ENCODE measurements around the gene SBNO2. TPM values are rescaled to one million over a fixed set of nuclear protein-coding genes. Genes with fewer than 3 reads are reported as not detected.
A peak's percentile ranks its signal among the peaks of the same experiment; 100 is the strongest.

The SBNO2 gene
- total RNA-seq, 2 experiments from 2014 or later: 108 to 113 TPM

DNA sequence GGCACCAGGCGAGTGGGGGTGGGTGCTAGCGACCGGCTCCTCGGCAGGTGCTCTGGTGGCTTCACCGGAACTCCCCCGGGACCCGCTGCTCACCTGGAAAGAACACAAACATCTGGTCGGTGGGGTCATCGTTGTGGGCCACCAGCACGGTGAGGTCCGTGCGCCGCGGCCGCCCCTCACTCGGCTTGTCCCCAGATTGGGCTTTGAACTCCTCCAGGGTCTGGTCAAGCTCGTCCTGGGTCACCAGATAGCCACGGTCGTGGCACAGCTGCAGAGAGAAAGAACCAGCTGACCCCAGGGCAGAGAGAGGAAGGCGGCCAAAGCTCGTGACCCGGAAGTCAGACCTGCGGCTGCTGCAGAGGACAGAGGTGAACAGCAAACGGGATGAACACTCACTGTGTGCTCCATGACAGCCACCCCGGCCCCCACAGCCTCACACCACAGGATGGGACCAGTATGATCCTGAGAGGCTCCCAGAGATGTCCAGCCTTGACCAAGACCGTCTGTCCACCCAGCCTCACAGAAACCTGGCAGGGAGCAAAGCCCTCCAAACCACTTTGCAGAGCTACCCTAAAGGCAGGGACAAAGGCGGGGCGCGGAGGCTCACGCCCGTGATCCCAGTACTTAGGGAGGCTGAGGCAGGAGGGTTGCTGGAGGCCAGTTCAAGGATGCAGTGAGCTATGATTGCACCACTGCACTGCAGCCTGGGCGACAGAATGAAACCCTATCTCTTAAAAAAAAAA lies 80.1 kb downstream of the SBNO2 start:
- ChIA-PET POLR2A (interaction anchor here (0.6 to 0.8 kb wide), 2 partner anchors 10 to 63 kb away, joined by 3 to 5 read pairs; no protein-coding TSS in a partner anchor), CTCF (interaction anchor here (0.7 to 2.1 kb wide), 5 partner anchors 9 to 151 kb away, joined by 3 to 7 read pairs (median 3); partner anchors contain the start of gene ARHGAP45)
- no peak for ATAC-seq
- peak overlapping the region; percentile 88 for H3K4me3 Mint-ChIP-seq
- intact Hi-C loops (cut with DNase I, micrococcal nuclease): loop anchor here (2.0 kb wide), 2 partner anchors 17 to 173 kb away; no protein-coding TSS in a partner anchor
- H3K36me3 Mint-ChIP-seq (ENCODE audit: low read depth): peaks cover 25% of the 10 kb centered on the region
- H3K9me3 Mint-ChIP-seq (ENCODE audit: low read depth): no peaks in the 10 kb centered on the region
- DNase-seq: no peak
- peaks cover 42% of the 10 kb centered on the region for H3K4me1 Mint-ChIP-seq
- no peaks in the 10 kb centered on the region for H3K27me3 Mint-ChIP-seq
- H3K27ac Mint-ChIP-seq: peak overlapping the region; percentile 80

DNA sequence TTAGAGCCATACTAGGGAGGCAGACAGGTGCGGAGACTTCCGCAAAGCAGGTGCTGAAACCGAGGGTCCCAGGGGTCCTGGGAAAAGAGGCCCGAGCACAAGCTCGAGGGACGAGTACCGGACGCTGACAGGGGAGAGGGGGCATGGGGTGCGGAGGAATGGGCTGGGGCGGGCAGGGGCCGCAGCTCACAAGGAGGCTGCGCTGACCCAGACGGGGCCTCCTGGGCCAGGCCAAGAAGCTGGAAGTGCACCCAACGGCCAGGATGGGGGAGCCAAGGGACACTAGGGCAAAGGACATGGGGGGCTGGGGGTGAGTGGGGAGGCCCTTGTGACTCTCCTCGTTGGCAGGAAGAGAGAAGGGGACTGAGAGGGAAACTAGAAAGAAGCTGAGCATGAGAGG lies 80.7 kb downstream of the SBNO2 start:
- H3K4me3 Mint-ChIP-seq: peak overlapping the region; percentile 88
- DNase-seq (no peak), ATAC-seq (no peak)
- H3K27ac Mint-ChIP-seq: peak overlapping the region; percentile 24
- ChIA-PET CTCF (interaction anchor here (2.1 kb wide), 1 partner anchor 152 kb away, joined by 7 read pairs; no protein-coding TSS in a partner anchor), POLR2A (interaction anchor here (0.6 to 0.8 kb wide), 3 partner anchors 9 to 62 kb away, joined by 3 to 5 read pairs (median 3); no protein-coding TSS in a partner anchor)
- H3K27me3 Mint-ChIP-seq: no peaks in the 10 kb centered on the region
- no peaks in the 10 kb centered on the region for H3K9me3 Mint-ChIP-seq (ENCODE audit: low read depth)
- H3K4me1 Mint-ChIP-seq: peaks cover 40% of the 10 kb centered on the region
- intact Hi-C loops (cut with DNase I, micrococcal nuclease): no loop called here
- peaks cover 28% of the 10 kb centered on the region for H3K36me3 Mint-ChIP-seq (ENCODE audit: low read depth)

DNA sequence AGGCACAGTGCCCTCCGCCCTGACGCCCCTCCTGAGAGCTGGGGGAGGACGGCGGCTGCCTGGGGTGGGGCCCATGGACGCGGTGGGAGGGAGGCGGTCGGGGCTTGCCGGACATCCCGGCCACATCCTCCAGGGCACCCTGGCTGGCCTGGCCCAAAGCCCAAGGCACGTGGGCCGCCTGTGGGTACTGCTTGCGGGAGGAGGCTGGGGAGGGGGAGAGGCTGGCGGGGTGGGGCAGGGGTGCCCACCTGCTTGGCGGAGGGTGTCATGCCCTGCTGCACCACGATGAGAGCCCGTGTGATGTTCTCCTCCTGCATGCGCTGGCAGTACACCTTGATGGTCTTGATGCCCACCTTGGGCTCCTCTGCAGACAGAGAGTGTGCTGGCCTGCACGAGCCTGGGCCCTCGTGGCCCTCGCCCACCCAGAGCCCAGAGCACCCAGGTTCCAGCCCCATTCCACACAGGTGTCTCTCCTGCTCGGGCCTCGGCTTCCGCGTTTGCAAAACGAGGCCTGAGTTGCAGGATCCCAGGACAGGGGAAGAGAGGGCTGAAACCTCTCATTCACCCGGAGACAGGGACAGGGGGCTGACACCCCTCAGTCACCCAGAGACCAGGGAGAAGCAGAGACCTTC lies 82.4 kb downstream of the SBNO2 start:
- CTCF ChIA-PET: interaction anchor here (0.5 to 0.8 kb wide), 2 partner anchors 11 to 456 kb away, joined by 3 to 4 read pairs; no protein-coding TSS in a partner anchor
- DNase-seq: no peak

DNA sequence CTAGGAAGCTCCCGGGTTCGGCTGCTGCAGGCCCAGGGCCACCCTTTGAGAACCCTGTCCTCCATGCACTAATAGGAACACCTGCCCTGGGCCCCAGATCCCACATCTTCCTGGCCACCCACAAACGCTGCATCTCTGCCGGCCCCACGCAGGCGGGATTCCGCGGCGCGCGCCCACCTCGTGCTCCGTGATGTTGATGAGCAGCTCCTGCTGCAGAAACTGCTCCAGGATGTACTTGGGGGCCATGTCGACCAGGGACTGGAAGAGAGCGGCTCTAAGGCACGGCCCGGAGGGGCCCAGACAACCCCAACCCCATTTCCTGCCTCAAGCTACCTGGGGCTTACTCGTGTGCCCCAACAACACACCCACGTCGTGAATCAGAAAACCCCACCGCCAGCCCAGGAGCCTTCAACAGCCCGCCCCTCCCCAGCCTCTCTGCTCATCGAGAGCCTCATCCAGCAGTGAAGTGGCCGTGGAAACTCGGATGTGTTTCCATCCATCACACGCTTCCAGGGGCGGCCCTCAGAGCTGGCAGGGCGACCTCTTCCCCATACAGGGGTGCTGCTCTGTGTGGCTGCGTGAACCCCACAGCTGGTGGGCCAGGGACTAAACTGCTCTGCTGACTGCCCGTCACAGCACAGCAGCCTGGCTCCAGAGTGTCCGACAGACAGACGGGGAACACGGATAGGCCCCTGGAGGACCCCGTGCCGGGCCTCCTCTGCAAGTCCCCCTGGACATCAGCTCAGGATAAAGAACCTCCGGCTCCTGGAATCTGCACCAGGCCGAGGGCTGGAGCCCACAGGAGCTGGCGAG lies 83.1 kb downstream of the SBNO2 start:
- no peak for DNase-seq
- ChIA-PET POLR2A (interaction anchor here (1.1 to 1.5 kb wide), 3 partner anchors 10 to 178 kb away, joined by 3 to 5 read pairs (median 5); partner anchors contain the start of gene CIRBP), CTCF (interaction anchor here (0.5 to 0.8 kb wide), 3 partner anchors 10 to 456 kb away, joined by 3 to 4 read pairs (median 3); no protein-coding TSS in a partner anchor)
- ATAC-seq: no peak
- H3K4me3 Mint-ChIP-seq: no peak overlapping the region
- H3K36me3 Mint-ChIP-seq (ENCODE audit: low read depth): peaks cover 39% of the 10 kb centered on the region
- no peaks in the 10 kb centered on the region for H3K9me3 Mint-ChIP-seq (ENCODE audit: low read depth)
- no peak overlapping the region for H3K27ac Mint-ChIP-seq
- no peaks in the 10 kb centered on the region for H3K27me3 Mint-ChIP-seq
- intact Hi-C loops (cut with DNase I, micrococcal nuclease): loop anchor here in 1 of 2 experiments (1.0 kb wide), 1 partner anchor 14 kb away; no protein-coding TSS in a partner anchor
- peaks cover 42% of the 10 kb centered on the region for H3K4me1 Mint-ChIP-seq

More for the DNA sequence above, 82.4 kb downstream of the SBNO2 start:
- ATAC-seq: no peak
- Mint-ChIP-seq H3K9me3 (ENCODE audit: low read depth) (no peaks in the 10 kb centered on the region), H3K27me3 (no peaks in the 10 kb centered on the region), H3K4me1 (peaks cover 46% of the 10 kb centered on the region), H3K27ac (no peak overlapping the region), H3K4me3 (no peak overlapping the region), H3K36me3 (ENCODE audit: low read depth) (peaks cover 39% of the 10 kb centered on the region)
- POLR2A ChIA-PET: interaction anchor here (1.1 to 1.5 kb wide), 2 partner anchors 10 to 112 kb away, joined by 3 to 5 read pairs; no protein-coding TSS in a partner anchor
- intact Hi-C loops (cut with DNase I, micrococcal nuclease): no loop called here

DNA sequence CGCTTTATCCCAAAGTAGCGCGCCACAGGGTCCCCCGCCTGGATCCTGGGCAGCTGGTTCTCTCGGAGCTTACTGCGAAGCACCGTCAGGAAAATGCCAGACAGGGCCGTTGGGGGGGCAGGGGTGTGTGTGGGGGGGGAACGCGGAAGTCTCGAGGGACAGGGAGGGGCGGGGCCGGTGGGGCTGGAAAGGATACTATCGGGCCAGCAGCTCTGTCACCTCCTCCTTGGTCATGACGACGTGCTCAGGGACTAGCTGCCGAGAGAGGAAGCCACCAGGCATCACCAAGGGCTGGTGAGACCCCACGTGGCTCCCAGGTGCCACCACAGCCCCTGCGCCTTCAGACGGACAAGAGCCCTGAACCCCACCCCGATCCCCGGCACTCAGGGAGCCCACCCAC lies 84.2 kb downstream of the SBNO2 start:
- peaks cover 45% of the 10 kb centered on the region for H3K4me1 Mint-ChIP-seq
- no peaks in the 10 kb centered on the region for H3K9me3 Mint-ChIP-seq (ENCODE audit: low read depth)
- ChIA-PET POLR2A (interaction anchor here (1.1 to 1.5 kb wide), 2 partner anchors 9 to 179 kb away, joined by 5 read pairs; partner anchors contain the start of gene CIRBP), CTCF (interaction anchor here (0.6 kb wide), 1 partner anchor 10 kb away, joined by 3 read pairs; no protein-coding TSS in a partner anchor)
- H3K27me3 Mint-ChIP-seq: no peaks in the 10 kb centered on the region
- DNase-seq (no peak), ATAC-seq (no peak)
- no peak overlapping the region for H3K27ac Mint-ChIP-seq
- no peak overlapping the region for H3K4me3 Mint-ChIP-seq
- peaks cover 44% of the 10 kb centered on the region for H3K36me3 Mint-ChIP-seq (ENCODE audit: low read depth)
- intact Hi-C loops (cut with DNase I, micrococcal nuclease): loop anchor here in 1 of 2 experiments (1.0 kb wide), 1 partner anchor 13 kb away; no protein-coding TSS in a partner anchor

DNA sequence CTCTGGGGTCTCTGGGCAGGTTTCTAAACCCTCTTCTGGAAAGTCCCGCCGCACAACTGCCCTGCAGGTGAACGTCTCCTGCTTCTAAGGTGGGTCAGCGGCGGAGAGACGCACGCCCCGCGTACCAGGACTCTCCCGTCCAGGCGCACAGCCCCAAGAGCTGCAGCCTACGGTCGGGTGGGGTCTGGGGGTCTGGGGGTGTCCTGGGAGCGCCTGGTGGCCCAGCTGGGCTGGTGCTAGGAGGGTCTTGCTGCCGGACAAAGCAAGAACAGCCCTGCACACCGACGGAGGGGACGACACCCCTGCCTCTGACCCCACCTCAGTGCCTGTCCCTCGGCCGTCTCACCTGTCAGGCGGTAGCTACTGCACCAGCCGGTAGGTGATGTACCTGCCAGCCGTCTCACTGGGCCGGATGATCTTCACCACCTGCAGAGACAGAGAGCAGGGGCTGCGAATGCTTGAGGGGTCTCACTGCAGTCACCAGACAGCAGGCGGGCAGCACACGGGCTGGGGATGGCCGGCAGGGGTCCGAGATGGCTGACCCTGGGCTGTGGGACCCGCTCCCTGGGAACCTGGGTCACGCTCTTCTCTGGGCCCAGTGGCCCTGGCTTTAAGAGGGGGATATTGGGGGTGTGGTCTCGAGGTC lies 84.8 kb downstream of the SBNO2 start:
- no peaks in the 10 kb centered on the region for H3K9me3 Mint-ChIP-seq (ENCODE audit: low read depth)
- CTCF ChIA-PET: interaction anchor here (1.4 kb wide), 1 partner anchor 14 kb away, joined by 5 read pairs; no protein-coding TSS in a partner anchor
- POLR2A ChIA-PET: no interaction called here
- no peak for DNase-seq
- peaks cover 48% of the 10 kb centered on the region for H3K4me1 Mint-ChIP-seq
- no peak for ATAC-seq
- H3K36me3 Mint-ChIP-seq (ENCODE audit: low read depth): peaks cover 45% of the 10 kb centered on the region
- no peaks in the 10 kb centered on the region for H3K27me3 Mint-ChIP-seq
- H3K27ac Mint-ChIP-seq: no peak overlapping the region
- intact Hi-C loops (cut with DNase I, micrococcal nuclease): no loop called here
- H3K4me3 Mint-ChIP-seq: no peak overlapping the region

DNA sequence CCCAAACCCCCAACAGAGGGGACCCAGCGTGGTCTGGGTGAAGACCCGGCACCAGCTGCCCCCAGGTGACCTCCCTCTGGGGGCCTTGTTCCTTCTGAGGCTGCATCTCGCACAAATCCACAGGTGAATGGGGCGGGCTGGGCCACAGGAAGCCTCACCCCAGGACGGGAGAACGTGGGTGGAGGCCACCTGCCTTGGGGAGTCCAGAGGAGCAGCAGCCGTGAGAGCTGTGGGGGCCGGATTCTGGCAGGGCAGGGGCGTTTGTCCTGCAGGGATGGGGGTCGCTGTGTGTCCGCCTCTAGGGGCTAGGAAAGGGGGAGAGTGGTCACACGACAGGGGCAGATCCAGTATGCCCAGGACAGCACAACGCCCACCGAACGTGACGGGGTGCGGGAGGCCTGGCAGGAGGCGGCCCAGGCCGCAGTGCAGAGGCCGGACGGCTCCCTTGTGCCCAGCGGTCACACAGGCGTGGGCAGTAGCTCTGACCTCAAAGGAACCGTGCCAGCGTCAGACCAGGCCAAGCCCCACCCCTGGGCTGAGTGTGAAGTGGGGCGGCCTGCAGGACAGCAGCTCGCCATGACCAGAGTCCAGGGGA lies 85.6 kb downstream of the SBNO2 start:
- ChIA-PET POLR2A (no interaction called here), CTCF (interaction anchor here (0.8 to 1.4 kb wide), 2 partner anchors 13 to 14 kb away, joined by 3 to 5 read pairs; no protein-coding TSS in a partner anchor)
- ATAC-seq (peak; percentile 9), DNase-seq (no peak)
- Mint-ChIP-seq H3K4me1 (peaks cover 49% of the 10 kb centered on the region), H3K4me3 (no peak overlapping the region), H3K27ac (peak overlapping the region; percentile 86), H3K36me3 (ENCODE audit: low read depth) (peaks cover 48% of the 10 kb centered on the region), H3K9me3 (ENCODE audit: low read depth) (no peaks in the 10 kb centered on the region), H3K27me3 (no peaks in the 10 kb centered on the region)
- intact Hi-C loops (cut with DNase I, micrococcal nuclease): no loop called here

DNA sequence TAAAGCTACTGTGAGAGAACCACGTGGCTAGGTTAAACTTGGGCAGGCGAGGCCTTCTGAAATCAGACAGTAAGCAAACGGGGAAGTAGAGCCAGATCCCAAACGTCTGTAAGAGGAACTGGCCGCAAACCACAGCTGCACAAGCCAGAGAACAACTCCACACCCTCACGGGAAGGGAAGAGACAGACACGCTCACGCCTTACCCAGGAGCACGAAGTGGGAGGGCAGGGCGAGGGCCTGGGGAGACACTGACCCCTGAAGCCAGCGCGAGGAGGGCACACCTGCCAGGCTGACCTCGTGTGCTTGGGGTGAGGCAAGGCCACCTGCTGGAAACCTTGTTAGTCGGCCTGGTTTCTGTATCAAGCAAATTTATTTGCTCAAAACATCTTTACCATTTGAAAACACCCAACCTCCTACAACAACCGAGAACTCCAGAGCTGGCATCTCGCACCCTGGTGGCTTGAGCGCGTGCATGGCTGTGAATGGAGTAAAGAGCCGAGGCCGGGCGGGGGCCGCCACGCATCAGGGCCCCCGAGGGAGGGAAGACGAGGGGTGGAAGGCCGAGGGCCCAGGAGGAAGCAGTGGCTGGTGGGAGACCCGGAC lies 86.2 kb downstream of the SBNO2 start:
- peak overlapping the region; percentile 86 for H3K27ac Mint-ChIP-seq
- peaks cover 47% of the 10 kb centered on the region for H3K4me1 Mint-ChIP-seq
- ChIA-PET POLR2A (interaction anchor here (0.6 kb wide), 1 partner anchor 32 kb away, joined by 3 read pairs; no protein-coding TSS in a partner anchor), CTCF (interaction anchor here (0.8 to 1.4 kb wide), 4 partner anchors 12 to 25 kb away, joined by 3 to 5 read pairs (median 3); no protein-coding TSS in a partner anchor)
- H3K27me3 Mint-ChIP-seq: no peaks in the 10 kb centered on the region
- H3K9me3 Mint-ChIP-seq (ENCODE audit: low read depth): no peaks in the 10 kb centered on the region
- peaks cover 43% of the 10 kb centered on the region for H3K36me3 Mint-ChIP-seq (ENCODE audit: low read depth)
- H3K4me3 Mint-ChIP-seq: peak overlapping the region; percentile 32
- no peak for DNase-seq
- ATAC-seq: peak; percentile 33
- intact Hi-C loops (cut with DNase I, micrococcal nuclease): no loop called here

DNA sequence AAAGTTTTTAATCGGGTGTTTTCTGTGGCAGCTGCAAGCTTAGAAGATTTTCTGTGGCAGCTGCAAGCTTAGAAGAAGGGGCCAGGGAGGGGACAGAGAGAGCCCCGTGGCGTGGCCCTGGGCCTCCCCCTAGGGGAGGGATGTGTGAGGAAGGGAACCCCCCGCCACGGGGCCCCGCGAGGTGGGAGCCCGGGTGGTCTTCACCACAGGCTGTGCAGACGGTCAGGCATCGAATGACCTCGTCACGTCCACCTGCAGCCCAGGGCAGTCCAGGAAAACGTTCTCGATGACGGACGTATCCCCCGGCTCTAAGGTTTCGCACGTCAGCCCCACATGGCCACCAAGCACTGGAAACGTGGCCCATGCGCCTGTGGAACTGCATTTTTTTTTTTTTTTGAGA lies 87.5 kb downstream of the SBNO2 start:
- POLR2A ChIA-PET: interaction anchor here (0.6 to 1.2 kb wide), 4 partner anchors 63 to 506 kb away, joined by 3 to 4 read pairs (median 3); partner anchors contain the start of gene CIRBP
- no peak overlapping the region for H3K4me3 Mint-ChIP-seq
- intact Hi-C loops (cut with DNase I, micrococcal nuclease): no loop called here
- peaks cover 54% of the 10 kb centered on the region for H3K4me1 Mint-ChIP-seq
- no peak overlapping the region for H3K27ac Mint-ChIP-seq
- no peaks in the 10 kb centered on the region for H3K9me3 Mint-ChIP-seq (ENCODE audit: low read depth)
- H3K36me3 Mint-ChIP-seq (ENCODE audit: low read depth): peaks cover 48% of the 10 kb centered on the region
- no peak for DNase-seq
- H3K27me3 Mint-ChIP-seq: no peaks in the 10 kb centered on the region
- CTCF ChIA-PET: interaction anchor here (0.6 to 1.9 kb wide), 3 partner anchors 21 to 106 kb away, joined by 3 to 7 read pairs (median 3); no protein-coding TSS in a partner anchor
- ATAC-seq: no peak
